SIG-M5 (cell line): ENCODE results near the gene RNF11.
"Not testable (repeated sequence)": the region's sequence is repeated elsewhere in the genome, so short reads cannot be mapped to it uniquely, and the experiment has no call there.

Experiments used
- DNase-seq: peaks from one replicate; lab custom pipeline; 2025; lab: John Stamatoyannopoulos, UW

Gene RNF11

GRCh38 chr1:51235673-51236530 is at the start of gene RNF11:
TSS of gene RNF11 (plus strand) at chr1:51236273. CDS start at chr1:51236757, 484 bp downstream.
- DNase-seq, result no peak

DNA sequence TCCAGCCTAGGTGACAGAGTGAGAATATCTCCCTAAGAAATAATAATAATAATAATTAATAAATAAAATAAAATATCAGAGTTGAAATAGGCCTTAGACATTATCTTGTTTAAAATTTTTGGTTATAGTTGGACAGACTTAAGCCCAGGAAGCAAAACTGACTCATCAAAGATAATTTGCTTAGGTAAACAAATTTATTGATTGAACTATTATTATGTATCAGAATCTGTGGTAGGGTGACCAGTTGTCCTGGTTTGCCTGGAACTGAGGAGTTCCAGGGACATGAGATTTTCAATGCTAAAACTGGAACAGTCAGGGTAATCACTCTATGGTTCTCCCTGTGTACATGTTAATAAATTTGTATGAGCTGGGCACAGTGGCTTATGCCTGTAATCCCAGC is 47.8 kb upstream of the RNF11 start:
- DNase-seq, result no peak

DNA sequence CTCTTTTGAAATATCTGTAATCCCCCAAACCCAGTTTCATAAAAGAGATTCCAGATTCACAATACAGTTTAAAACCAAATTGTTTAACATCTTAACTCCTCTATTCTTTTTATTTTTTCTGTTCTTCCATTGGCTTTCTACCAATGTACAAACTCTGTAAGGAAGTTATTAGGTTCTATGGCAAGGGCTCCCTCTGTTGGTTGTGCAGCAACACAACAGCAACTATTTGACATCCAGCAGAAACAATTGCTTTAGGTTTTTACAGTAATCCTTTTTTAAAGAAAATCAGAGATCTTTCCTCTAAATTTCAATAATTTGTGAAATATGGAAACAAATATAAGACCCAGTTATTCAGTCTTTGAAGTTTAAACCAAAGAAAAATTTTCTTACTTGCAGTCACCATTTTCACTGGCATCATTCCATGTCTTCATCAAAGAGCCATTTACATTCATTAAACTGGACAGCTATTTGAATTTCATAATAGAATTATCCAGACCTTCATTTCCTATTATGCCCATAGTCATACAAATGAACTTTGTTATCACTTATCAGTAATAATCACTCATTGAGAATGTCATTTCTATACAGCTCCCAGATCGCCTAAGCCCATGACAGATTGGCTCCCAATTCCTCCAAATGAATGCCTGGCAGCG is 46.5 kb upstream of the RNF11 start:
- DNase-seq, result no peak

- no peak for DNase-seq
Measured at GRCh38 chr1:51190961-51191360, 45.1 kb upstream of the RNF11 start.

- no peak for DNase-seq
Measured at GRCh38 chr1:51192213-51192843, 43.7 kb upstream of the RNF11 start.

GRCh38 chr1:51193564-51193963 is 42.5 kb upstream of the RNF11 start:
- no peak for DNase-seq

DNA sequence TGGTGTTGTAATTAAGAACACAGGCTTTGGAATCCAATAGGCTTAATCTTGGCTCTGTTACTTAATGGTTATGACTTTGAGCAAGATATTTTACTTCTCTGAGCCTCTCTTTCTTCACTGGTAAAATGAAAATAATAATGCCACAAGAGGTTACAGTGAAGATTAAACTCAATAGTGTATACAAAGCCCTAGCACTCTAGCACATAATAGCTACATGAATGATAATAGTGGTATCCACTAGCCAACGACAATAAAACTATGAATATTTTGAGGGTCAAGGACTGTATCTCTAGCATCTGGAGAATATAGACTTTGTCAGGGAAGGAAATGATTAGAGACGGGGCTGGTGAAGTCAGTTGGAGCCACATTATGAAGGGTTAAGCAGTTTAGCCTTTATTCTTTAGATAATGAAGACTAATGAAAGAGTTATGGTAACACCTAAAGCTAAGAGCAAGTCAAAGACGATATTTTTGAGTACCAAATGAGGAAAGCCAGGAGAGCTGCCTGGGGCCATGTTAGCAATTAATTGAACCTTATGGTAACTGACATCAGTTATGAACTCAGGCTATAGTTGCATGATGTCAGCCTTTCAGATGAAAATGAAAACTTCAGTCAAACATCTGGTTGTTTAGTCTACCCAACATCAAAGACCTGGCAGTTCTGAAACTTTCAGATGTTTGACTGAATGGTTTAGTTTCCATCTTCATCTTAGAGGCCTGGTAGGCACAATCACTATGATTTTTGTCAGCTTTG is 32.8 kb upstream of the RNF11 start:
- no peak for DNase-seq

GRCh38 chr1:51203874-51204245 is 32.2 kb upstream of the RNF11 start:
- DNase-seq, result no peak

GRCh38 chr1:51210055-51210454 is 26.0 kb upstream of the RNF11 start:
- DNase-seq, result no peak

DNA sequence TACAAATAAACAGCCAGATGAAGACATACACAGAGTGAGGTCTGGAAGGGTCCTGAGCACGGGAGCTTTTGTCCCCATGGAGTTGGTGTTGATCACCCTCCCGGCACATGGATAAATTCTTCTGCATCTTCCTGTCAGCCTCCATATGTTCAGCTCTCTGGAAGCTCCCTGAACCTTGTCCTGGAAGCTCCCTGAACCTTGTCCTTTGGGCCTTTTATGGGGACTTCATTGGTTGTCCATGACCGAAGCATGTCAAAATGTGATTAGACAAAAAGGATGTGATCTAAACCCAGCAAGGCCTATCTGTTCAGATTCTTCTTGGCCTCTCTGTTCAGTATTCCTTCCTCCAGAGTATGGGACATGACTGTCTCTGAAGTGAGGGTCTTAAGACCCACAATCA is 25.4 kb upstream of the RNF11 start:
- DNase-seq, result no peak

DNA sequence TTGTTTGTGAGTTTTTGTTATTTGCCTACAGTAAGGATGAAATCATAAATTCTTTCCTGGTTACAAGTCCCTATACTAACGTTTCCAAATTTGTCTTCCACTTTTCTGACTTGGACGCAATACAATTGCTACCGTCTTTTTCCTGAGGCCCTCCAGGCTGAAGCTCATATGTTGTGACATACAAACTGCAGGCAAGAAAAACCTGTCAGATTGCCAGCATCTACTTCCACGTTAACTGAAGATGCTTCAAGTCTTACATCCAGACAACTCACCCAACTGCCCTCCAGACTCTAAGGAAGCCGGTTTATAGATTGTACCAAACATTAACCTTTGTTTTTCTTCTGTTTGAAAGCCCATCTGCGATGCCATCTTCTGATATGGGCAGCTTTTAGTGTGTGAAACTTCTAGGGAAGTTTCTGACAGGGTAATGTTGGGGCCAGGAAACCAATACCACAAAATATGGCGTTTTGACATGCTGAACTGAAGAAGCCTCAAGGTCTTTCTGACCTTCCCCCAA is 21.4 kb upstream of the RNF11 start:
- no peak for DNase-seq

- DNase-seq, result no peak
Measured at GRCh38 chr1:51215169-51215568, 20.9 kb upstream of the RNF11 start.

- DNase-seq, result no peak
Measured at GRCh38 chr1:51216631-51217030, 19.4 kb upstream of the RNF11 start.

DNA sequence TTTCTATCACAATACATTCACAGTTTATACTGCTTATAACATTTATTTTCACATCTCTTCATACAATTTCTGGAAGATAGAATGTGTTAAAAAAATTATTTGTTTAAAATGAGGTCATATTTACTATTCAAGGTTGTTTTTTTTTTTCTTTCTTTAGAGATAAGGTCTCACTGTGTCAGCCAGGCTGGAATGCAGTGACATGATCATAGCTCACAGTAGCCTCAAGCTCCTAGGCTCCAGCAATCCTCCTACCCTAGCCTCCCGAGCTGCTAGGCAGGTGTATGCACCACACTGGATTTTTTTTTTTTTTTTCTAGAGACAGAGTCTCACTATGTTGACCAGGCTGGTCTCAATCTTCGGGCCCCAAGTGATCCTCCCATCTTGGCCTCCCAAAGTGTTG is 19.0 kb upstream of the RNF11 start:
- DNase-seq, result no peak

- DNase-seq, result no peak
Measured at GRCh38 chr1:51218570-51218969, 17.5 kb upstream of the RNF11 start.

- no peak for DNase-seq
Measured at GRCh38 chr1:51219022-51219421, 17.1 kb upstream of the RNF11 start.

- not testable (repeated sequence) for DNase-seq
Measured at GRCh38 chr1:51221529-51221928, 14.5 kb upstream of the RNF11 start.

DNA sequence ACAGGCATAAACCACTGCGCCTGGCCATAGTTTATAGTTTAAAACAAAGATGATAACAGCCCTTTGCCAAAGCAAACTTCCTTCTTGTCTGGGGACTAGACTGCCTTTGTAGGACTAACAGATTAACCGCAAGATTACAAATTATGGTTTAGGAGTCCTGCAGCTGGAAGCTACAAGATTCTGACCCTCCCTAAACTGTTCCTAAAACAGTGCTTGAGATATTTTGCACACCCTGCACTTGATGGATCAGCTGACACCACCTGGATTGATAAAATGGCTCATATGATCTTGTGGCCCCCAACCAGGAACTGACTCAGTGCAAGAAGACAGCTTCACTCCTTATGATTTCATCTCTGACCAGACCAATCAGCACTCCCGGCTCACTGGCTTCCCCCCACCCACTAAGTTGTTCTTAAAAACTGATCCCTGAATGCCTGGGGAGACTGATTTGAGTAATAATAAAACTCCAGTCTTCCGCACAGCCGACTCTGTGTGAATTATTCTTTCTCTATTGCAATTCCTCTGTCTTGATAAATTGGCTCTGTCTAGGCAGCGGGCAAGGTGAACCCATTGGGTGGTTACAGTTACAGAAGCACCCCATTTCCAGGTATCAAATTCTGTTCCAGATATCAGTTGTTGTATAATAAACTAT is 13.8 kb upstream of the RNF11 start:
- no peak for DNase-seq

DNA sequence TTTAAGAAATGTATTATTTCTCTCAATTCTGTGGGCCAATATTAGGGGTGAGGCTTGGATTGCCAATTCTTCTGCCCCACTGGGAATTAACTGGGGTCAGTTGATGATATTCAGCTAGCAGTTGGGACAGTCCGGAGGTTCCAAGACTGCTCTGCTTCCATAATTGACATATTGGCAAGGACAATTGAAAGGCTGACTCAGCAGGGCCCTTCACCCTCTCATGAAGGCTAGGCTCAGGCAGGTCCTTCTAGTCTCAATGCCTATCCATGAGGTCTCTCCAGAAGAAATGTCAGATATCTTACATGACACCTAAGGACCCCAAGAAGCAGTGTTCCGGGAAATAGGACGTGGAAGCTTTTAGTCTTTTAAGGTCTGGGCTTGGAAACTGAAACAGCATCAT is 13.3 kb upstream of the RNF11 start:
- no peak for DNase-seq

- DNase-seq, result no peak
Measured at GRCh38 chr1:51224255-51224654, 11.8 kb upstream of the RNF11 start.

DNA sequence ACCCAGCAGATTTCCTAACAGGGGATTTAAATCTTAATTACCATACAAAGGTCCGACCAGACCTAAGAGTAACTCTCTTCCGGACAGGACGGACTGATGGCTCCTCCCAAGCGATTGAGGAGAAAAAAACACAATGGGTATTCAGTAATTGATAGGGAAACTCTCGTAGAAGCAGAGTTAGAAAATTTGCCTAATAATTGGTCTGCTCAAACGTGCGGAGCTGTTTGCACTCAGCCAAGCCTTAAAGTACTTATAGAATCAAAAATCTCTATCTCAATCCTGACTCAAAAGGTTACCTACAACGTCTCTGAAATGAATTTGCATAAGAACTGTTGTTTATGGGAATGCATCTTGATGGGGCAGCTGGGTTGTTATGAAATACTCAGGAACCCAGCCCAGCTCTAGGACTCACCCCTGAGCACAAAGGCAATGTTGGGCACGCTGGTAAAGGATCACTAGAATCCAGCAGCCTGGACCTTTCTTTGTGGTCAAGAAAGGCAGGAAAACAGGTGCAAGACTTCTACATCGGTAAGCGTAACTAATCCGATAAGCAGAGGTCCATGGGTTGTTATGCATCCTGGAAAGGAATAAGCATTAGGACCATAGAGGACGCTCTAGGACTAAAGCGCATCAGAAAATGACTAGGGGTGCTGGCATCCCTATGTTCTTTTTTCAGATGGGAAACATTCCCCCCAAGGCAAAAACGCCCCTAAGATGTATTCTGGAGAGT is 8.7 kb upstream of the RNF11 start:
- DNase-seq, result not testable (repeated sequence)
